ENCODE data around the gene BMPR1A. TPM values are rescaled to one million over a fixed set of nuclear protein-coding genes. Genes with fewer than 3 reads are reported as not detected.
"Not testable (repeated sequence)": the region's sequence is repeated elsewhere in the genome, so short reads cannot be mapped to it uniquely, and the experiment has no call there.

The BMPR1A gene
- total RNA-seq, 2 donors from 2014 or later: 7.0 to 11.8 TPM

DNA sequence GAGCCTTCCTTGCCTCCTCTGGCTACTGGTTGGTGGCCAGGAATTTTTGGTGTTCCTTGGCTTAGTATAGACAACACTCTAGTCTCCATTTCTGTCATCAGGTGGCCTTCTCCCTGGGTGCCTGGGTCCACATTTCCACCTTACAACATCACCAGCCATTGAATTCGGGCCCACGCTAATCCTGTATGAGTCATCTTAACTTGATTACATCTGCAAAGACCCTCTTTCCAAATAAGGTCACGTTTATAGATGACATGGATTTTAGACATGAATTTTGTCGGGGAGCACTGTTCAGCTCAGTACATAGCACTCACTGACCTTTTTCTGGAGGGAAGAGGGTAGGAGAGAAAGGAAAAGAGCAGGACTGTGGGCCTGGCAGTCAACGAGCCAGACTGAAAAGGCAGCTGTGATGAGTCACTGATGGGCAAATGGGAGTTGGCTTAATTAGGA, 161.6 kb downstream of the BMPR1A start:
- peaks cover 2% of the 10 kb centered on the region in 2 donors for H3K36me3 Mint-ChIP-seq (ENCODE audit: insufficient read depth in 2 of 2)
- H3K9me3 Mint-ChIP-seq: no peaks in the 10 kb centered on the region
- no peak overlapping the region for H3K27ac Mint-ChIP-seq
- H3K27me3 Mint-ChIP-seq (ENCODE audit: low read depth): no peaks in the 10 kb centered on the region
- no peaks in the 10 kb centered on the region for H3K4me1 Mint-ChIP-seq (ENCODE audit: low read depth)
- no peak for ATAC-seq (replicated peaks in 1 of 2)
- no peak for DNase-seq
- no peak overlapping the region for H3K4me3 Mint-ChIP-seq

DNA sequence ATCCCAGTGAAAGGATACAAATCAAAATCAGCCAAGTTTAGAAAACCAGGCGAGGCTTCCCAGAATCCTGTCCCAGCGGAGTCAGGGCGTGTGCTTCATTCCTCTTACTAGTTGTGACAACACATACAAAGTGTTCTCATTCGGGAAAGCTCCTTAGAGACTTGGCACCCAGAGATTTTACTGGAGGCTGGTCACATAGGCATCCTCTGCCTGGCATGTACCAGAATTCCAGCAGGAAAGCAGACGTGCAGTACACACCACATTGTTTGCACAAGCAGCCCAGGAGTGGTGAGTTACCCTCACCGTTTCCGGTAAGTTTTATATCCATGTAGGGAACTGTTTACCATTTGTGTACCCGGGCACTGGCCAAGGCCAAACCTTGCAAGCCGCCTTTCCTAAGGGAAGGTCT, 166.1 kb downstream of the BMPR1A start:
- H3K36me3 Mint-ChIP-seq (ENCODE audit: insufficient read depth in 2 of 2): peaks cover 2 to 5% of the 10 kb centered on the region in 2 donors
- no peaks in the 10 kb centered on the region for H3K27me3 Mint-ChIP-seq (ENCODE audit: low read depth)
- no peak overlapping the region for H3K27ac Mint-ChIP-seq
- H3K4me1 Mint-ChIP-seq (ENCODE audit: low read depth): no peaks in the 10 kb centered on the region
- DNase-seq (no peak), ATAC-seq (replicated peaks in 1 of 2) (no peak)
- no peak overlapping the region for H3K4me3 Mint-ChIP-seq
- no peaks in the 10 kb centered on the region for H3K9me3 Mint-ChIP-seq

DNA sequence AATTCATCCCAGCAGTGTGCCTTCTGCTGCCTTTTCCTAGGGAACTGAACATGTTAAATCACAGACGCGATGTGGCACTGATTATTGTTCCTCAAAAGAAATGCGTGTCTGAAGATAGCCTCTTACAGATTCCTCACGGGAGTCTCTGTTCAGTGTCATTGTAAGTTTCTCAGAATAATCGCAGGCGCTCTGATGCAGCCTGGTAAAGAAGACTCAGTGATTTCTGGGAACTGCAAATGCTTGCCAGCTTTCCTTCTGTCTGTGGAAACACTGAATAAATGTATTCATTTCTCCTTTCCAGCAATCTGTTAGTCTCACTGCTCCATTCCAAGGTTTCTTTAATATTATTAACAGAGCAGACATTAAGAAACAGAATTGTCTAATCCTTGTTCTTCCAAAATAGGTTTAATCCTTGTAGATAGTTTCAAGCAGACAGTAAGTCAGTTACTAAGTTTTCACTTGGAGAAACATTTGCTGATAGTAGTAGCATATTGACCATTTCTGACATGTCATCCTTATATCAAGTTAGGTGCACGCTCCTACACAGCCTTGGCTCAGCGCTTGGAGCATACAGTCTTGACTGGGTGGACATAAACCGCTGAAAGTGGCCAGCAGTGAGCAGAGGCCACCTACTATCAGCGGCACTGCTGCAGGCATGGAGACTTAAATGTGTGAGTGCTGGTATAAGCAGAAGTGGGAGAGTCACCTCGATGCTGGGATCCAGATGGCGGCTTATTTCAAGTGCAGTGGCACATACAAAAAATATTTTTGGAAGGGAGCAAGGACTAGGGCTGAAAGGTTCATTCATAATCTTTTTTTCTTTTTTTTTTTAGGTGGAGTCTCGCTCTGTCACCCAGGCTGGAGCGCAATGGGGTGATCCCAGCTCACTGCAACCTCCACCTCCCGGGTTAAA, 173.3 kb downstream of the BMPR1A start:
- DNase-seq: no peak
- no peak overlapping the region for H3K4me3 Mint-ChIP-seq
- H3K4me1 Mint-ChIP-seq (ENCODE audit: low read depth): no peaks in the 10 kb centered on the region
- H3K27ac Mint-ChIP-seq: no peak overlapping the region
- no peaks in the 10 kb centered on the region for H3K9me3 Mint-ChIP-seq
- no peaks in the 10 kb centered on the region for H3K36me3 Mint-ChIP-seq (ENCODE audit: insufficient read depth in 2 of 2)
- ATAC-seq (replicated peaks in 1 of 2): no peak
- H3K27me3 Mint-ChIP-seq (ENCODE audit: low read depth): no peaks in the 10 kb centered on the region

DNA sequence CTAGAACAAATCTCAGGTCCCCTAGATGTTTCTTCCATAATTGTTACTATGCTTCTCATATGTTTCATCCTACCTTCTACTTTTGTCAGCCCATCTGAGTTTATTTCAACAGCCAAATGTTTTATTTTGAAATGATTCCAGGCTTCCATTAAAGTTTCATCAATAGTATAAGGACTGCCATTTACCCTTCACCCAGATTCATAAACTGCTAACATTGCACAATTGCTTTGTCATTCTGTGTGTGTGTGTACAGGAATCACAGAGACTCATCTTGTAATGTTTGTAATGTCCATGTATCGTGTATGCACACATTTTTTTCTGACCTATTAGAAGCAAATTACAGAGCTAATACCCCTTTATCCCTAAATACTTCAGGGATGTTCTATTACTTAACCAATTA, 175.5 kb downstream of the BMPR1A start:
- Mint-ChIP-seq H3K27me3 (ENCODE audit: low read depth) (no peaks in the 10 kb centered on the region), H3K9me3 (no peaks in the 10 kb centered on the region), H3K4me1 (ENCODE audit: low read depth) (no peaks in the 10 kb centered on the region), H3K36me3 (ENCODE audit: insufficient read depth in 2 of 2) (no peaks in the 10 kb centered on the region), H3K27ac (no peak overlapping the region), H3K4me3 (no peak overlapping the region)
- no peak for DNase-seq
- no peak for ATAC-seq (replicated peaks in 1 of 2)

DNA sequence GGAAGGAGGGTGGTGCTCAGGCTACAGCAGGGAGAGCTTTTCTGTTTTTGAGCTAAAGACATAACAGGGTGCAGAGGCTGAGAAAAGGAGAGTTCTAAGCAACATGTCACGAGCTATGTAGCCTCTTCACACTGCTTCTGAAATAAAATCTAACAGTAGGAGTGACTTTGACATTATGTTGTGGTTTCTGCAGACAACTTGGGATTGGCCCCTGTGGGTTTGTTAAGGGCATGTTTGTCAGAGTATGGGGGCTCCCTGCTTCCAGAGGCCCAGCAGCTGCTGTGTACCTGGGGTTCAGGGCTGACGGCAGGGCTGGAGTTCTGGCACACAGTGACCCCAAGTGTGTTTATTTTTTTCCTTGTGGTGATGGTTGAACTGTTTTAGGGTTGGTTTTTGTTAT, 176.3 kb downstream of the BMPR1A start:
- Mint-ChIP-seq H3K4me1 (ENCODE audit: low read depth) (no peaks in the 10 kb centered on the region), H3K4me3 (no peak overlapping the region), H3K27ac (no peak overlapping the region), H3K27me3 (ENCODE audit: low read depth) (no peaks in the 10 kb centered on the region), H3K36me3 (ENCODE audit: insufficient read depth in 2 of 2) (no peaks in the 10 kb centered on the region), H3K9me3 (no peaks in the 10 kb centered on the region)
- ATAC-seq (replicated peaks in 1 of 2): no peak
- DNase-seq: no peak

DNA sequence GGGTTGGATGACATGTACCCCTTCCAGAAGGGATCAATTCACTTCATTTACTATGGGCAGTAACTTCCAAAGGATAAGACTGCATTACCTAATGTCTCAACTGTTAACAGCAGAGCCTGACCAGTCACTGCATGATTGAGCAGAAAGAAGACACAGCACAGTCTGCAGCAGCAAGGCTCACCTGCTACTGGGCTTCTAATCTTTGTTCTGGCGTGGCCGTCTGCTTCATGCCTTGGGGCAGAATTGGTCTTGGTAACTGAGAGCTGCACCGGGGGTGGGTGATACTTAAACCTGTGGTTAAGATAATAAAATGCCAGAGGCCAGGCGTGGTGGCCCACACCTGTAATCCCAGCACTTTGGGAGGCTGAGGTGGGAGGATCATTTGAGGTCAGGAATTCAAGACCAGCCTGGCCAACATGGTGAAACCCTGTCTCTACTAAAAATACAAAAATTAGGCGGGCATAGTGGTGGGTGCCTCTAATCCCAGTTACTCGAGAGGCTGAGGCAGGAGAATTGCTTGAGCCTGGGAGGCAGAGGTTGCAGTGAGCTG, 177.8 kb downstream of the BMPR1A start:
- H3K27me3 Mint-ChIP-seq (ENCODE audit: low read depth); H3K36me3 Mint-ChIP-seq (ENCODE audit: insufficient read depth in 2 of 2); H3K27ac Mint-ChIP-seq; H3K9me3 Mint-ChIP-seq; H3K4me1 Mint-ChIP-seq (ENCODE audit: low read depth); ATAC-seq (replicated peaks in 1 of 2); H3K4me3 Mint-ChIP-seq; DNase-seq: not testable (repeated sequence)

DNA sequence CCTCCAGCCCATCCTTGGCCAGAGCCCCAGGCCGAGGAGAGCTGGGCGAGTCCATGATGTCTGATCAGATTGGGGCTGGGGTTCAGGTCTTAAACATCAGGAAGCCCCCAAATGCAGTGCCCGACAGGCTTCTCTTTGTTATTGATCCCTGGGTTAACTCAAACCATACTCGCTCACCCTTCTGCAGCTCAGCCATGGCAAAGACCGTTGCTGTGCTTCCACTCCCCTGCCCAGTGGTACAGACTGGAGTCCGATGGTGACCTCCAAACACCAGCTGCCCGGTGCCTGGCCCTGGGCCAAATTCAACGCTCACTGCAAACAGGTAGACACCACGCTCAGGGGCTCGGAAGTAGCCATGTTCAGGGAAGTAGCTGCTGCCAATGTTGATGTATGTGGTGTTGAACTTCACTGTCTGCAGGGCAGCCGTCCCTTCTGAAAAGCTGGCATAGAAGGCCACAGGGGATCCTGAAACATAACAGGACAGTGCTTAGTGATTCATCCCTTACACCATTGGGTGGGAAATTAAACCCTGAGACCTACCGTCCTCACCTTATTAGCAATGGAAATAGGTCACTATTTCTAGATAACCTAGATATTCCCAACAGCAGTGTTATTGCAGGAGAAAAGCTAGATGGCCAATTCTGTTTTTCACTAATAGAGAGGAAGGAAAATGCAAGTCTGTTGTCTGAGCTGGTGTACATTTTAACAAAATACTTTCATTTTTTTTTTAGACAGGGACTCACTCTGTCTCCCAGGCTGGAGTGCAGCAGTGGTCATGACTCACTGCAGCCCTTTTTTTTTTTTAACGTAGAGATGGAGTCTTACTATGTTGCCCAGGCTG, 180.5 kb downstream of the BMPR1A start:
- DNase-seq (no peak), ATAC-seq (replicated peaks in 1 of 2) (no peak)
- H3K36me3 Mint-ChIP-seq (ENCODE audit: insufficient read depth in 2 of 2): no peaks in the 10 kb centered on the region
- H3K4me3 Mint-ChIP-seq: no peak overlapping the region
- no peaks in the 10 kb centered on the region for H3K9me3 Mint-ChIP-seq
- H3K27ac Mint-ChIP-seq: no peak overlapping the region
- H3K27me3 Mint-ChIP-seq (ENCODE audit: low read depth): no peaks in the 10 kb centered on the region
- no peaks in the 10 kb centered on the region for H3K4me1 Mint-ChIP-seq (ENCODE audit: low read depth)

DNA sequence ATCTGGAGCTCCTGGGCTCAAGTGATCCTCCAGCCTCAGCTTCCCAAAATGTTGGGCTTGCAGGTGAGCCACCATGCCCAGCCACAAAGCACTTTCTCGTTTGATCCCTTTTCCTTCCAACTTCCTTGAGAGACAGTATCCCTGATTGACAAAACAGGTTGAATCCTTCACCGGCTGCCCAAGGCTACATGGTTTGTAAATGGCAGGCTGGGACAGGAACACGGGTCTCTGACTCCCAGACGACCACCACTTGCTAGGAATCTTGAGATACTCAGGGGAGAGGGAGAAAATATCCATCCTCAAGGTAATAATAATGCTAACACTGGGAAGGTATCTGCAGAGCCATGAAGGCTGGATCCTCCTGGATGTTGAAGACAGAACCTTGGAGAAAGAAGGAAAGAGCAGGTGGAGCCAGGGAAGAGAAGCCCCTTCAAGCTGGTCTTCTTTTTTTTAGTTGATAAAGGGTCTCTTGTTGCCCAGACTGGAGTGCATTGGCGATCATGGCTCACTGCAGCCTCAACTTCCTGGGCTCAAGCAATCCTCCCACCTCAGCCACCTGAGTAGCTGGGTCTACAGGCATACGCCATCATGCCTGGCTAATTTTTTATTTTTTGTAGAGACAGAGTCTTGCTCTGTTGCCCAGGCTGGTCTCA, 181.2 kb downstream of the BMPR1A start:
- no peaks in the 10 kb centered on the region for H3K9me3 Mint-ChIP-seq
- H3K36me3 Mint-ChIP-seq (ENCODE audit: insufficient read depth in 2 of 2): no peaks in the 10 kb centered on the region
- H3K4me3 Mint-ChIP-seq: no peak overlapping the region
- H3K27ac Mint-ChIP-seq: no peak overlapping the region
- no peaks in the 10 kb centered on the region for H3K27me3 Mint-ChIP-seq (ENCODE audit: low read depth)
- no peak for DNase-seq
- no peaks in the 10 kb centered on the region for H3K4me1 Mint-ChIP-seq (ENCODE audit: low read depth)
- ATAC-seq (replicated peaks in 1 of 2): no peak

DNA sequence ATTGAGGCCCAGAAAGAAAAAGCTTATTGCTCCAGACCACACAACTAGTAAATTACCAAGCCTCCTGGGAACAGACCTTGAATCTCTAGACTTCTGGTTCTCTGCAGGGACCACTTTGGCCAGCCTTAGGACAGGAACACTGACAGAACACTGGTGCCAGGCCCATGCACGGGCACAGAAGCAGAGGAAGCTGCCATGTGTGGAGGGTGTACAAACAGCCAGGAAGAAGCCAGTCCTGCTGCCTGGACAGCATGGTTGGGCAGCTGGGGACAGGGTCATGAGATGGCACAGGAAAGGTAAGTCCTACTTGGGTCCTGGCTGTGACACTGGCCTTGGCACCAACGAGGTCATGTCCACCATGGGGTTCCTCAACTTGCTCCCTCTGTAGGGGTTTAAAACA, 181.8 kb downstream of the BMPR1A start:
- Mint-ChIP-seq H3K27ac (no peak overlapping the region), H3K27me3 (ENCODE audit: low read depth) (no peaks in the 10 kb centered on the region), H3K9me3 (no peaks in the 10 kb centered on the region), H3K4me1 (ENCODE audit: low read depth) (no peaks in the 10 kb centered on the region), H3K36me3 (ENCODE audit: insufficient read depth in 2 of 2) (no peaks in the 10 kb centered on the region), H3K4me3 (no peak overlapping the region)
- ATAC-seq (replicated peaks in 1 of 2) (no peak), DNase-seq (no peak)

DNA sequence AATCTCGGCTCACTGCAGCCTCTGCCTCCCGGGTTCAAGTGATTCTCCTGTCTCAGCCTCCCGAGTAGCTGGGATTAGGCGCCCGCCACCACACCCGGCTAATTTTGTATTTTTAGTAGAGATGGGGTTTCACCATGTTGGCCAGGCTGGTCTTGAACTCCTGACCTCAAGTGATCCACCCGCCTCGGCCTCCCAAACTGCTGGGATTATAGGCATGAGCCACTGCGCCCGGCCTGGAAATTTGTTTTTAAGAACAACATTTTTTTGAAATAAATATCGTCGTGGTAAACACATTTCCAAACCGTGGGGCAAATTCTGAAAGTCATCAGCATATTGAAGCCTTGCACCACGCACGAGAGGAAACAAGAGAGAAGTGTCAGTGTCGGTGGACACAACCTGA, 183.7 kb downstream of the BMPR1A start:
- H3K4me1 Mint-ChIP-seq (ENCODE audit: low read depth); H3K27ac Mint-ChIP-seq; H3K36me3 Mint-ChIP-seq (ENCODE audit: insufficient read depth in 2 of 2); H3K27me3 Mint-ChIP-seq (ENCODE audit: low read depth); H3K9me3 Mint-ChIP-seq; ATAC-seq (replicated peaks in 1 of 2); DNase-seq: not testable (repeated sequence)
- H3K4me3 Mint-ChIP-seq: peak overlapping the region in 1 of 2 donors; percentile 75

DNA sequence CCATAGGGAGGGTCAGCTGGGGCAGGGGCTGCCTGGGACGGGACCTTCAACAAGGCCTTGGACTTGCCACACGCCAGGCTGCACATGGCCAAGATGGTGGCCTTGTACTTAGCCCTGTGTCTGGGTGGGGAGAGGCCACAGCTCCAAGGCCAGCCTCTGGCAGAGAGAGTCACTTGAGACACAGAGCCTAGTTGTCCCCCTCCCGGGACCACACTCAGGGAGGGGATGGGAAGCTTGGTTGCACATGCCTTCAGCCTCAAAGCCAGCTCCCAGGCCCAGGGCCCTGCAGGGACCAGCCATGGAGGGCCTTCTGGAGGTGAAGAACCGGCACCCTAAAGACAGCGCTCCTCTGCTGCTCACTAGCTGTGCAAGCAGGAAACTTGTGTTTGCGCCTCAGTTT, 184.3 kb downstream of the BMPR1A start:
- Mint-ChIP-seq H3K36me3 (ENCODE audit: insufficient read depth in 2 of 2) (no peaks in the 10 kb centered on the region), H3K4me1 (ENCODE audit: low read depth) (no peaks in the 10 kb centered on the region), H3K27ac (no peak overlapping the region), H3K27me3 (ENCODE audit: low read depth) (no peaks in the 10 kb centered on the region), H3K4me3 (no peak overlapping the region), H3K9me3 (no peaks in the 10 kb centered on the region)
- DNase-seq (no peak), ATAC-seq (replicated peaks in 1 of 2) (no peak)

DNA sequence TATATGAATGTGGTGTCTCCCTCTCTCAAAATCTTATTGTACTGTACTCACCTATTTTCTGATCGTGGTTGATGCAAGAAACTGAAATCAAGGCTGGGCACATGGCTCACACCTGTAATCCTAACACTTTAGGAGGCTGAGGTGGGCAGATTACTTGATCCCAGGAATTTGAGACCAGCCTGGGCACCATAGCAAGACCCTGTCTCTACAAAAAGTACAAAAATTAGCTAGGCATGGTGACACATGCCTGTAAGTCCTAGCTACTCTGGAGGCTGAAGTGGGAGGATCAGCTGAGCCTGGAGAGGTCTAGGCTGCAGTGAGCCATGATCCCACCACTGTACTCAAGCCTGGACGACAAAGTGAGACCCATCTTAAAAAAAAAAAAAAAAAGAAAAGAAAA, 185.0 kb downstream of the BMPR1A start:
- DNase-seq (no peak), ATAC-seq (replicated peaks in 1 of 2) (no peak)
- Mint-ChIP-seq H3K36me3 (ENCODE audit: insufficient read depth in 2 of 2) (no peaks in the 10 kb centered on the region), H3K27ac (no peak overlapping the region), H3K27me3 (ENCODE audit: low read depth) (no peaks in the 10 kb centered on the region), H3K4me3 (no peak overlapping the region), H3K4me1 (ENCODE audit: low read depth) (no peaks in the 10 kb centered on the region), H3K9me3 (no peaks in the 10 kb centered on the region)

DNA sequence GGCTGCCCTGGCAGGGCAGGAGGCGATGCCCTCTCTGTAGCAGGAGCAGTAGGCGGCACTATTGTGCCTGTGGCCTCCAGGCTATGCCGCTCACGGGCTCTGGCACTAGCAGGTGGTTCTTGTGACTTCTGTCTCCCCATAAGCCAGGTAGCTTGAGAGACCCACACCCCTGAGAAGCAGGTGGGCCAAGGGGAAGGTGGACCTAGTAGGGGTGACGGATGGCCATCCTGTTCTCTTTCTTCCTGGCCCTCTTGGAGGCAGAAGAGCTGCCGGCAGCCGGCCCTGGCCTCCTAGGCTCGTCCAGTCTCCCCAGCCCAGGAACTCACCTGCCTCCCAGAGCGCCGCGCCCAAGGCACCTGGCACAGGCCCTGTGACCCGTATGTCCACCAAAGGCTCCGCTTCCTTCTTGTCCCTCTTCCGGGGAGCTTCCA, 185.6 kb downstream of the BMPR1A start:
- no peak for DNase-seq
- Mint-ChIP-seq H3K4me3 (no peak overlapping the region), H3K27me3 (ENCODE audit: low read depth) (no peaks in the 10 kb centered on the region), H3K4me1 (ENCODE audit: low read depth) (no peaks in the 10 kb centered on the region), H3K9me3 (no peaks in the 10 kb centered on the region), H3K36me3 (ENCODE audit: insufficient read depth in 2 of 2) (no peaks in the 10 kb centered on the region), H3K27ac (no peak overlapping the region)
- no peak for ATAC-seq (replicated peaks in 1 of 2)

Measured in activated T-cell treated with anti-CD3 and anti-CD28 coated beads, Interleukin-2, amount 50 U/mL, for 72 hours (primary cell).